HG03575 (cell line): ENCODE data around the gene VPS52.

Source experiments
- ATAC-seq: cut with Tn5 transposase; IDR thresholded peaks from one replicate; pipeline ENCODE4 v1.9.1; 2021; ENCODE audit not compliant: unreplicated experiment, insufficient number of reproducible peaks, low FRiP score; ENCODE audit errors: extremely low read depth

The VPS52 gene

GRCh38 chr6:33203443-33204164 is 68.1 kb downstream of the VPS52 start:
- ATAC-seq, result no peak

- no peak for ATAC-seq
Measured at GRCh38 chr6:33202799-33203198, 68.9 kb downstream of the VPS52 start.

GRCh38 chr6:33201935-33202334 is 69.7 kb downstream of the VPS52 start:
- ATAC-seq, result no peak

- ATAC-seq, result no peak
Measured at GRCh38 chr6:33201147-33201545, 70.5 kb downstream of the VPS52 start.
